ENCODE results near the gene IVD.
A peak's percentile ranks its signal among the peaks of the same experiment; 100 is the strongest.

The IVD gene

GRCh38 chr15:40405501-40406381 is at the start of gene IVD:
IVD (plus strand) TSS chr15:40405795; CDS start chr15:40405828, 33 bp downstream.
- peak; percentile 98 for DNase-seq (ENCODE audit: low read depth)

GRCh38 chr15:40355976-40356585 is 49.5 kb upstream of the IVD start:
- no peak for DNase-seq (ENCODE audit: low read depth)

GRCh38 chr15:40357246-40357645 is 48.3 kb upstream of the IVD start:
- DNase-seq (ENCODE audit: low read depth) = no peak

- peak; percentile 62 for DNase-seq (ENCODE audit: low read depth)
These were observed 47.7 kb upstream of the IVD start, which contains the start of gene DISP2 for GRCh38 chr15:40357723-40358470. DISP2 (plus strand) TSS chr15:40358219; CDS start chr15:40358322, 103 bp downstream.

GRCh38 chr15:40358471-40359353 is 46.9 kb upstream of the IVD start:
- DNase-seq (ENCODE audit: low read depth) = no peak

- no peak for DNase-seq (ENCODE audit: low read depth)
These were observed 45.6 kb upstream of the IVD start for GRCh38 chr15:40360015-40360414.

- no peak for DNase-seq (ENCODE audit: low read depth)
These were observed 44.0 kb upstream of the IVD start for GRCh38 chr15:40361640-40362039.

GRCh38 chr15:40363611-40364010 is 42.0 kb upstream of the IVD start:
- no peak for DNase-seq (ENCODE audit: low read depth)

GRCh38 chr15:40364251-40364650 is 41.3 kb upstream of the IVD start:
- DNase-seq (ENCODE audit: low read depth) = no peak

GRCh38 chr15:40365016-40365415 is 40.6 kb upstream of the IVD start:
- DNase-seq (ENCODE audit: low read depth) = no peak

- DNase-seq (ENCODE audit: low read depth) = no peak
These were observed 39.8 kb upstream of the IVD start for GRCh38 chr15:40365624-40366456.

GRCh38 chr15:40366457-40367370 is 38.9 kb upstream of the IVD start:
- DNase-seq (ENCODE audit: low read depth) = no peak

- no peak for DNase-seq (ENCODE audit: low read depth)
These were observed 38.3 kb upstream of the IVD start for GRCh38 chr15:40367371-40367685.

- DNase-seq (ENCODE audit: low read depth) = peak; percentile 84
These were observed 37.6 kb upstream of the IVD start for GRCh38 chr15:40367686-40368611.

- no peak for DNase-seq (ENCODE audit: low read depth)
These were observed 36.7 kb upstream of the IVD start for GRCh38 chr15:40368719-40369473.

- no peak for DNase-seq (ENCODE audit: low read depth)
These were observed 36.1 kb upstream of the IVD start for GRCh38 chr15:40369474-40369869.

GRCh38 chr15:40369971-40370370 is 35.6 kb upstream of the IVD start:
- DNase-seq (ENCODE audit: low read depth) = no peak

GRCh38 chr15:40372981-40373380 is 32.6 kb upstream of the IVD start:
- DNase-seq (ENCODE audit: low read depth) = no peak
